ENCODE results near the gene ARSB. TPM values are rescaled to one million over a fixed set of nuclear protein-coding genes. Genes with fewer than 3 reads are reported as not detected.

ARSB gene
- total and polyA plus RNA-seq, 12 donors, result 1.7 to 21.4 (median 14.1) TPM

GRCh38 chr5:79005936-79006631, 21.0 kb upstream of the ARSB start:
- intact Hi-C loops (cut with DNase I), result no loop called here
- WGBS, 2 donors, result 87 to 88% methylated on average over 6 of the region's 6 CpGs
- Histone ChIP-seq H3K4me3 (no peak overlapping the region), H3K9me3 (no peaks in the 10 kb centered on the region), H3K4me1 (no peaks in the 10 kb centered on the region), H3K27ac (no peak overlapping the region), H3K27me3 (no peaks in the 10 kb centered on the region), H3K36me3 (no peaks in the 10 kb centered on the region)
- DNase-seq (no peak), ATAC-seq (no peak)
- TF ChIP-seq CTCF (IDR thresholded peaks at IDR 0.05), result no peak

GRCh38 chr5:79005151-79005550, 20.0 kb upstream of the ARSB start:
- Histone ChIP-seq H3K9me3 (no peaks in the 10 kb centered on the region), H3K36me3 (no peaks in the 10 kb centered on the region), H3K27ac (no peak overlapping the region), H3K27me3 (no peaks in the 10 kb centered on the region), H3K4me1 (no peaks in the 10 kb centered on the region), H3K4me3 (no peak overlapping the region)
- TF ChIP-seq CTCF (IDR thresholded peaks at IDR 0.05), result no peak
- DNase-seq, result no peak
- WGBS, 2 donors, result 65 to 67% methylated on average over 4 of the region's 4 CpGs
- intact Hi-C loops (cut with DNase I), result no loop called here
- ATAC-seq, result no peak

GRCh38 chr5:79002374-79002773, 17.3 kb upstream of the ARSB start:
- Histone ChIP-seq H3K4me1 (no peaks in the 10 kb centered on the region), H3K27ac (no peak overlapping the region), H3K4me3 (no peak overlapping the region), H3K9me3 (no peaks in the 10 kb centered on the region), H3K27me3 (no peaks in the 10 kb centered on the region), H3K36me3 (no peaks in the 10 kb centered on the region)
- no peak for TF ChIP-seq CTCF (IDR thresholded peaks at IDR 0.05)
- intact Hi-C loops (cut with DNase I), result no loop called here
- WGBS, 2 donors, result 96 to 98% methylated on average over 1 of the region's 1 CpG
- no peak for DNase-seq
- ATAC-seq, result no peak

- ATAC-seq (no peak), DNase-seq (no peak)
- Histone ChIP-seq H3K27ac (no peak overlapping the region), H3K4me3 (no peak overlapping the region), H3K9me3 (no peaks in the 10 kb centered on the region), H3K27me3 (no peaks in the 10 kb centered on the region), H3K4me1 (no peaks in the 10 kb centered on the region), H3K36me3 (no peaks in the 10 kb centered on the region)
- TF ChIP-seq CTCF (IDR thresholded peaks at IDR 0.05), result no peak
- intact Hi-C loops (cut with DNase I), result no loop called here
Observed at GRCh38 chr5:79001471-79001870, 16.4 kb upstream of the ARSB start.

Measured in heart right ventricle (tissue), 16 donors.